HEK293 (cell line): Measurements from ENCODE around the gene PRPH.

Source experiments
- BCL11B ChIP-seq: fragments of 450-650 bp; formaldehyde crosslinking; IDR thresholded peaks from 2 replicates; pipeline ENCODE4 v1.5.1; 2016; ENCODE audit warnings: low read depth, missing biosample characterization, missing genetic modification characterization
- GLIS1 ChIP-seq: fragments of 450-650 bp; formaldehyde crosslinking; IDR thresholded peaks from 2 replicates; pipeline ENCODE4 v1.5.1; 2016; ENCODE audit warnings: missing biosample characterization, missing genetic modification characterization
- KLF1 ChIP-seq: fragments of 450-650 bp; formaldehyde crosslinking; IDR thresholded peaks from 2 replicates; pipeline ENCODE4 v1.5.1; 2016; ENCODE audit warnings: missing biosample characterization, missing genetic modification characterization
- KLF17 ChIP-seq: fragments of 450-650 bp; formaldehyde crosslinking; IDR thresholded peaks from 2 replicates; pipeline ENCODE4 v1.5.1; 2016; ENCODE audit warnings: missing biosample characterization, missing genetic modification characterization
- KLF7 ChIP-seq: fragments of 450-650 bp; formaldehyde crosslinking; IDR thresholded peaks from 2 replicates; pipeline ENCODE4 v1.5.1; 2016; ENCODE audit warnings: missing biosample characterization, missing genetic modification characterization, borderline replicate concordance
- MZF1 ChIP-seq: fragments of 450-650 bp; formaldehyde crosslinking; IDR thresholded peaks from 2 replicates; pipeline ENCODE4 v1.5.1; 2017; ENCODE audit warnings: missing biosample characterization, missing genetic modification characterization, borderline replicate concordance
- PRDM10 ChIP-seq: fragments of 450-650 bp; formaldehyde crosslinking; IDR thresholded peaks from 2 replicates; pipeline ENCODE4 v1.5.1; 2016; ENCODE audit warnings: missing biosample characterization, missing genetic modification characterization
- SP7 ChIP-seq: fragments of 450-650 bp; formaldehyde crosslinking; IDR thresholded peaks from 2 replicates; pipeline ENCODE4 v1.5.1; 2016; ENCODE audit warnings: missing biosample characterization, missing genetic modification characterization
- ZBTB20 ChIP-seq: fragments of 450-650 bp; formaldehyde crosslinking; IDR thresholded peaks from 2 replicates; pipeline ENCODE4 v1.5.1; 2016; ENCODE audit warnings: missing biosample characterization, missing genetic modification characterization
- ZBTB48 ChIP-seq: fragments of 450-650 bp; formaldehyde crosslinking; IDR thresholded peaks from 2 replicates; pipeline ENCODE4 v1.5.1; 2016; ENCODE audit warnings: missing biosample characterization, missing genetic modification characterization
- ZEB2 ChIP-seq: fragments of 450-650 bp; formaldehyde crosslinking; IDR thresholded peaks from 2 replicates; pipeline ENCODE4 v1.5.1; 2016; ENCODE audit warnings: missing biosample characterization, missing genetic modification characterization
- ZNF10 ChIP-seq: fragments of 450-650 bp; formaldehyde crosslinking; IDR thresholded peaks from 2 replicates; pipeline ENCODE4 v1.5.1; 2017; ENCODE audit warnings: missing biosample characterization, missing genetic modification characterization
- ZNF112 ChIP-seq: fragments of 450-650 bp; formaldehyde crosslinking; IDR thresholded peaks from 2 replicates; pipeline ENCODE4 v1.5.0; 2017; ENCODE audit warnings: missing biosample characterization, missing genetic modification characterization
- ZNF121 ChIP-seq: fragments of 450-650 bp; formaldehyde crosslinking; IDR thresholded peaks from 2 replicates; pipeline ENCODE4 v1.5.1; 2016; ENCODE audit warnings: missing biosample characterization, missing genetic modification characterization
- ZNF2 ChIP-seq: fragments of 450-650 bp; formaldehyde crosslinking; IDR thresholded peaks from 2 replicates; pipeline ENCODE4 v1.5.1; 2016; ENCODE audit warnings: missing biosample characterization, missing genetic modification characterization
- ZNF274 ChIP-seq, 2 experiments: fragments of 200-500 bp in 1 of 2; fragments of 450-650 bp in 1 of 2; sonication (Bioruptor generic) in 1 of 2; formaldehyde crosslinking in 1 of 2; IDR thresholded peaks; 2 replicates each; pipeline versions ENCODE4 v1.5.1 to v1.6.1; 2014 to 2016; ENCODE audit warnings: borderline replicate concordance in 1 of 2, inconsistent platforms in 1 of 2, low read length in 1 of 2, missing biosample characterization in 1 of 2, missing genetic modification characterization in 1 of 2
- ZNF280D ChIP-seq: fragments of 450-650 bp; formaldehyde crosslinking; IDR thresholded peaks from 2 replicates; pipeline ENCODE4 v1.5.1; 2016; ENCODE audit warnings: missing biosample characterization, missing genetic modification characterization
- ZNF423 ChIP-seq: fragments of 450-650 bp; formaldehyde crosslinking; IDR thresholded peaks from 2 replicates; pipeline ENCODE4 v1.5.1; 2016; ENCODE audit warnings: missing biosample characterization, missing genetic modification characterization
- ZNF501 ChIP-seq: fragments of 450-650 bp; formaldehyde crosslinking; IDR thresholded peaks from 2 replicates; pipeline ENCODE4 v1.5.1; 2016; ENCODE audit warnings: missing biosample characterization, missing genetic modification characterization
- ZNF544 ChIP-seq: fragments of 450-650 bp; formaldehyde crosslinking; IDR thresholded peaks from 2 replicates; pipeline ENCODE4 v1.5.0; 2017; ENCODE audit warnings: missing biosample characterization, missing genetic modification characterization
- ZNF580 ChIP-seq: fragments of 450-650 bp; formaldehyde crosslinking; IDR thresholded peaks from 2 replicates; pipeline ENCODE4 v1.5.1; 2016; ENCODE audit warnings: missing biosample characterization, missing genetic modification characterization
- ZNF629 ChIP-seq: fragments of 450-650 bp; formaldehyde crosslinking; IDR thresholded peaks from 2 replicates; pipeline ENCODE4 v1.5.1; 2017; ENCODE audit warnings: missing biosample characterization, missing genetic modification characterization
- ZNF777 ChIP-seq: fragments of 450-650 bp; formaldehyde crosslinking; IDR thresholded peaks from 2 replicates; pipeline ENCODE4 v1.5.1; 2017; ENCODE audit warnings: missing biosample characterization, missing genetic modification characterization, borderline replicate concordance
- ZNF792 ChIP-seq: fragments of 450-650 bp; formaldehyde crosslinking; IDR thresholded peaks from 2 replicates; pipeline ENCODE4 v1.5.1; 2016; ENCODE audit warnings: missing biosample characterization, missing genetic modification characterization
- ZNF837 ChIP-seq: fragments of 450-650 bp; formaldehyde crosslinking; IDR thresholded peaks from 2 replicates; pipeline ENCODE4 v1.5.1; 2016; ENCODE audit warnings: missing biosample characterization, missing genetic modification characterization
- ZSCAN16 ChIP-seq: fragments of 450-650 bp; formaldehyde crosslinking; IDR thresholded peaks from 2 replicates; pipeline ENCODE4 v1.5.1; 2016; ENCODE audit warnings: missing biosample characterization, missing genetic modification characterization
- TF ChIP-seq, protein P1 (sequence below): fragments of 450-650 bp; formaldehyde crosslinking; IDR thresholded peaks from 2 replicates; pipeline ENCODE4 v1.5.1; 2016; ENCODE audit warnings: missing biosample characterization, missing genetic modification characterization
- TF ChIP-seq, protein P2 (sequence below): fragments of 450-650 bp; formaldehyde crosslinking; IDR thresholded peaks from 2 replicates; pipeline ENCODE4 v1.5.1; 2017; ENCODE audit warnings: missing biosample characterization, missing genetic modification characterization

Gene PRPH

GRCh38 chr12:49296836-49297694 is 2.1 kb downstream of the PRPH start (continued):
- TF ChIP-seq ZBTB48 (peak; percentile 75), ZNF274 (IDR thresholded peaks at IDR 0.05; ENCODE audit: low read length) (no peak), ZNF274 (tag by site-specific recombination; IDR thresholded peaks at IDR 0.05; ENCODE audit: borderline replicate concordance) (no peak), ZNF2 (tag by site-specific recombination) (peak; percentile 75), KLF7 (tag by site-specific recombination) (peak; percentile 87; the same call in 1 of the 2 replicates), ZNF629 (tag by site-specific recombination) (peak; percentile 27), ZEB2 (tag by site-specific recombination) (peak; percentile 98), ZNF837 (tag by site-specific recombination) (no peak; the same call in 1 of the 2 replicates), ZSCAN16 (tag by site-specific recombination) (peak; percentile 17; the same call in 1 of the 2 replicates), PRDM10 (tag by site-specific recombination) (peak; percentile 58), ZNF792 (tag by site-specific recombination) (peak; percentile 72), BCL11B (no peak), MZF1 (no peak), ZNF777 (tag by site-specific recombination) (peak; percentile 87), ZBTB20 (tag by site-specific recombination) (peak; percentile 97), GLIS1 (tag by site-specific recombination) (peak; percentile 66), SP7 (tag by site-specific recombination) (peak; percentile 29; the same call in 1 of the 2 replicates), ZNF580 (0 out of 2 replicates have a peak, but pooled peaks have one; percentile 37), KLF17 (tag by site-specific recombination) (peak; percentile 81), ZNF423 (0 out of 2 replicates have a peak, but pooled peaks have one; percentile 12), ZNF112 (tag by site-specific recombination) (no peak), ZNF501 (tag by site-specific recombination) (peak; percentile 91), KLF1 (tag by site-specific recombination) (peak; percentile 94), ZNF280D (tag by site-specific recombination) (no peak), ZNF544 (tag by site-specific recombination) (no peak), ZNF121 (tag by site-specific recombination) (peak; percentile 72), ZNF10 (tag by site-specific recombination) (peak; percentile 45; the same call in 1 of the 2 replicates)
- TF ChIP-seq, protein P1, sequence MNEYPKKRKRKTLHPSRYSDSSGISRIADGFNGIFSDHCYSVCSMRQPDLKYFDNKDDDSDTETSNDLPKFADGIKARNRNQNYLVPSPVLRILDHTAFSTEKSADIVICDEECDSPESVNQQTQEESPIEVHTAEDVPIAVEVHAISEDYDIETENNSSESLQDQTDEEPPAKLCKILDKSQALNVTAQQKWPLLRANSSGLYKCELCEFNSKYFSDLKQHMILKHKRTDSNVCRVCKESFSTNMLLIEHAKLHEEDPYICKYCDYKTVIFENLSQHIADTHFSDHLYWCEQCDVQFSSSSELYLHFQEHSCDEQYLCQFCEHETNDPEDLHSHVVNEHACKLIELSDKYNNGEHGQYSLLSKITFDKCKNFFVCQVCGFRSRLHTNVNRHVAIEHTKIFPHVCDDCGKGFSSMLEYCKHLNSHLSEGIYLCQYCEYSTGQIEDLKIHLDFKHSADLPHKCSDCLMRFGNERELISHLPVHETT, result peak; percentile 21; the same call in 1 of the 2 replicates
- TF ChIP-seq, protein P2, sequence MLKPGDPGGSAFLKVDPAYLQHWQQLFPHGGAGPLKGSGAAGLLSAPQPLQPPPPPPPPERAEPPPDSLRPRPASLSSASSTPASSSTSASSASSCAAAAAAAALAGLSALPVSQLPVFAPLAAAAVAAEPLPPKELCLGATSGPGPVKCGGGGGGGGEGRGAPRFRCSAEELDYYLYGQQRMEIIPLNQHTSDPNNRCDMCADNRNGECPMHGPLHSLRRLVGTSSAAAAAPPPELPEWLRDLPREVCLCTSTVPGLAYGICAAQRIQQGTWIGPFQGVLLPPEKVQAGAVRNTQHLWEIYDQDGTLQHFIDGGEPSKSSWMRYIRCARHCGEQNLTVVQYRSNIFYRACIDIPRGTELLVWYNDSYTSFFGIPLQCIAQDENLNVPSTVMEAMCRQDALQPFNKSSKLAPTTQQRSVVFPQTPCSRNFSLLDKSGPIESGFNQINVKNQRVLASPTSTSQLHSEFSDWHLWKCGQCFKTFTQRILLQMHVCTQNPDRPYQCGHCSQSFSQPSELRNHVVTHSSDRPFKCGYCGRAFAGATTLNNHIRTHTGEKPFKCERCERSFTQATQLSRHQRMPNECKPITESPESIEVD (tag by site-specific recombination), result no peak
